ENCODE results near the gene LENEP. TPM values are rescaled to one million over a fixed set of nuclear protein-coding genes. Genes with fewer than 3 reads are reported as not detected.

LENEP gene
- total RNA-seq, 2 donors from 2014 or later: not detected

DNA sequence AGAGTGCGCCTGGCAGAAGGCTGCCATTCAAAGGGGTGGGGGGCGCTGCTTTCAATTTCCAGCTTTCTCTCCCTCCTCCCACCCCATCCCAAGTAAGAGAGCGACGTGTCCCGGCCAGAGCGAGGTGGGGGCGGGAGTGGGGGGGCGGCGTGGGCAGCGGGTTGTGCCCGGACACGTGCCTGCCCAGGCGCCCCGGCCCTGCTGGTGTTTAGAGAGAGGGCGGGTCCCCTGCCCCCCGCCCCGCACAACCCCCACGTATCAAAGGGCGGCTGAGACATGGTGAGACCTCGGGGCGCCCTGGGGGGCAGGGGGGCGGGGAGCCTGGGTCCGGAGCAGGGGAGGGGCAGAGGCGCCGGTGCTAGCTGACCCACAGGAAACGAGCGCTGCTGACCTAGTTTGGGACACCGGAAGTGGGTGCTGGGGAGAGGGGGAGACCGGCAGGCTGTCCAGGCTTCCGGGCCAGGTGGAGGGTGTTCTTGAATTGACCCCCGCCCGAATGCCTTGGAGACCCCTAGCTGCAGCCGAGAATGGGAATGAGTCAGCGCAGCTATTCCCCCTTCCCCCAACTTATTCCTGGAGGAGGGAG is 10.5 kb downstream of the LENEP start:
- peak overlapping the region; percentile 68 to 97 for H3K4me3 ChIP-seq
- peaks cover 30% of the 10 kb centered on the region for H3K4me1 ChIP-seq (replicated peaks)
- H3K9me3 ChIP-seq: no peaks in the 10 kb centered on the region
- peak; percentile 40 for DNase-seq (ENCODE audit: low spot score)
- intact Hi-C loops (cut with DNase I): no loop called here
- TF ChIP-seq POLR2AphosphoS5 (IDR thresholded peaks at IDR 0.05) (peak; percentile 2), POLR2A (IDR thresholded peaks at IDR 0.05) (no peak)
- TF ChIP-seq, protein P1, sequence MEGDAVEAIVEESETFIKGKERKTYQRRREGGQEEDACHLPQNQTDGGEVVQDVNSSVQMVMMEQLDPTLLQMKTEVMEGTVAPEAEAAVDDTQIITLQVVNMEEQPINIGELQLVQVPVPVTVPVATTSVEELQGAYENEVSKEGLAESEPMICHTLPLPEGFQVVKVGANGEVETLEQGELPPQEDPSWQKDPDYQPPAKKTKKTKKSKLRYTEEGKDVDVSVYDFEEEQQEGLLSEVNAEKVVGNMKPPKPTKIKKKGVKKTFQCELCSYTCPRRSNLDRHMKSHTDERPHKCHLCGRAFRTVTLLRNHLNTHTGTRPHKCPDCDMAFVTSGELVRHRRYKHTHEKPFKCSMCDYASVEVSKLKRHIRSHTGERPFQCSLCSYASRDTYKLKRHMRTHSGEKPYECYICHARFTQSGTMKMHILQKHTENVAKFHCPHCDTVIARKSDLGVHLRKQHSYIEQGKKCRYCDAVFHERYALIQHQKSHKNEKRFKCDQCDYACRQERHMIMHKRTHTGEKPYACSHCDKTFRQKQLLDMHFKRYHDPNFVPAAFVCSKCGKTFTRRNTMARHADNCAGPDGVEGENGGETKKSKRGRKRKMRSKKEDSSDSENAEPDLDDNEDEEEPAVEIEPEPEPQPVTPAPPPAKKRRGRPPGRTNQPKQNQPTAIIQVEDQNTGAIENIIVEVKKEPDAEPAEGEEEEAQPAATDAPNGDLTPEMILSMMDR (IDR thresholded peaks at IDR 0.05): no peak
- H3K36me3 ChIP-seq: no peaks in the 10 kb centered on the region
- H3K27ac ChIP-seq: peak overlapping the region; percentile 100
- under 1% methylated on average over 33 of the region's 34 CpGs for whole genome bisulfite sequencing
- H3K27me3 ChIP-seq (replicated peaks; ENCODE audit: insufficient read depth): no peaks in the 10 kb centered on the region

DNA sequence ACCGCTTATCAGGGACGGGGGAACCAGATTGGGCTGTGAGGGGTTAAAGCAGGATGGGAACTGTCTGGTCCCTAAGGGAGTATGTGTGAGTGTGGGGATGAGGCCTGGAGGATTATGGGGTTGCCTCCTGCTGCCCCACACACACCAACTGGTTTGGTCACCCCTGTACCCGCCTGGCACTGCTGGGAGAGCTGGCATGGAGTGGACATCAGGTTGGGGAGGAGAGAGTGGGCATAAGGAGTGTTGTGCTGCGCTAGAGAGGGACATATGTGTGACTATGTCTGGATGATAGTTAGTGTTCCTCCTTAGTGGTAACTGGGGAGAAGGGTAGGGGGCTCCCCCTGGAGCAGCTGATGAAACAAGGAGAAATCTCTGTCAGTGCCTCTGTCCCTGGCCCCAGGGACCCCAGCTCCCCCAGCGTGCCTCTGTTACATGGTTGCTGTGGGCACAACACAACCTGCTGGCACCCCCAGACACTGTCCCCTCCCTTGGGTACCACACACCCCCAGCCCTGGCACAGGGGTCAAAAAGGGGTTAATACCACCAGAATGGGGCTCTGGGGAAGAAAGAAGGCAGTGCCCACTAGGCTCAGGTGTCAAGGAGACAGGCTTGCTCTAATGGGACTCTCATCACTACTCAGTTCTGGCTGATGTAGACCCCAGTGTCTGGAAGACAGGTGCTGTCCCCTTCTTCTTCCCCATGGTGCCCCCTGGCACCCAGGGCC is 11.1 kb downstream of the LENEP start:
- peak; percentile 7 for TF ChIP-seq POLR2A (IDR thresholded peaks at IDR 0.05)
- TF ChIP-seq POLR2AphosphoS5 (IDR thresholded peaks at IDR 0.05): no peak
- TF ChIP-seq, protein P1 (IDR thresholded peaks at IDR 0.05): no peak
- H3K27ac ChIP-seq: peak overlapping the region; percentile 100
- peaks cover 32% of the 10 kb centered on the region for H3K4me1 ChIP-seq (replicated peaks)
- H3K4me3 ChIP-seq: peak overlapping the region; percentile 68 to 97
- H3K9me3 ChIP-seq: no peaks in the 10 kb centered on the region
- intact Hi-C loops (cut with DNase I): no loop called here
- DNase-seq (ENCODE audit: low spot score): no peak
- no peaks in the 10 kb centered on the region for H3K36me3 ChIP-seq
- 21% methylated on average over 5 of the region's 5 CpGs for WGBS
- H3K27me3 ChIP-seq (replicated peaks; ENCODE audit: insufficient read depth): no peaks in the 10 kb centered on the region

GRCh38 chr1:155005076-155006011 is 12.0 kb downstream of the LENEP start:
- no peaks in the 10 kb centered on the region for H3K27me3 ChIP-seq (replicated peaks; ENCODE audit: insufficient read depth)
- peaks cover 31% of the 10 kb centered on the region for H3K4me1 ChIP-seq (replicated peaks)
- peak overlapping the region; percentile 100 for H3K27ac ChIP-seq
- DNase-seq (ENCODE audit: low spot score): peak; percentile 93
- no peaks in the 10 kb centered on the region for H3K9me3 ChIP-seq
- intact Hi-C loops (cut with DNase I): no loop called here
- no peaks in the 10 kb centered on the region for H3K36me3 ChIP-seq
- TF ChIP-seq, protein P1 (IDR thresholded peaks at IDR 0.05): peak in 1 of 4 experiments; percentile 6
- TF ChIP-seq POLR2A (IDR thresholded peaks at IDR 0.05) (peak; percentile 50), POLR2AphosphoS5 (IDR thresholded peaks at IDR 0.05) (peak; percentile 81)
- 32% methylated on average over 17 of the region's 17 CpGs for WGBS
- peak overlapping the region; percentile 68 to 97 for H3K4me3 ChIP-seq

DNA sequence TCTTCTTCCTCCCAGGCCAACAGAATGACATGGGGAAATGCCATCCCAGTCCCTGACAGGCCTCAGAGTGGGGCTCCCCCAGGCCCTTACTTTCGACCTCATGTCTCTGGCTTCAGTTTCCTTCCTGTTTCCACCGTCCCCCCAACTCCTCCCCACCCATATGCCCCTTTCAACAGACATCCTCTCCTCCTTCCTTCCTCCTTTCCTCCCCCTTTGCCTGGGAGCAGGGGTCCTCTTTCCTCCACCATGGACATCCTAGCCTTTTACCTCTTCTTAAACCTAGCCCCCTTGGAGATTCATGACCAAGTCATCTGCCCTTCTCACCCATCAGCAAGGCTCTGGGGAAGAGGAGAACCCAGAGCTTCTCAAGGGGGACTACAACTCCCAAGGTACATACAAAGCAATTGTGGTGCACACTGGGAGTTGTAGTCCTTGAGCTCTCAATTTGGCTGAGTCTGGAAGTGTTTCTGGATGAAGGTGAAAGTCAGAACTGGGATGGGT is 13.3 kb downstream of the LENEP start:
- WGBS: 52% methylated on average over 2 of the region's 2 CpGs
- intact Hi-C loops (cut with DNase I): no loop called here
- no peak for DNase-seq (ENCODE audit: low spot score)
- H3K4me3 ChIP-seq: peak overlapping the region in 1 of 2 donors; percentile 51
- peak overlapping the region; percentile 100 for H3K27ac ChIP-seq
- no peaks in the 10 kb centered on the region for H3K36me3 ChIP-seq
- TF ChIP-seq POLR2AphosphoS5 (IDR thresholded peaks at IDR 0.05): no peak
- TF ChIP-seq POLR2A (IDR thresholded peaks at IDR 0.05): no peak
- TF ChIP-seq, protein P1 (IDR thresholded peaks at IDR 0.05): no peak
- H3K9me3 ChIP-seq: no peaks in the 10 kb centered on the region
- peaks cover 43% of the 10 kb centered on the region for H3K4me1 ChIP-seq (replicated peaks)
- H3K27me3 ChIP-seq (replicated peaks; ENCODE audit: insufficient read depth): no peaks in the 10 kb centered on the region
